Panc1 (cell line): ENCODE results near the gene SMAD3. TPM values are rescaled to one million over a fixed set of nuclear protein-coding genes. Genes with fewer than 3 reads are reported as not detected.

Experiments
- ATAC-seq: fragments of 200-7000 bp; cut with Tn5 transposase; 2 replicates; pipeline ENCODE4 v1.9.1; 2020; ENCODE audit warnings: mild to moderate bottlenecking, moderate library complexity
- BruUV-seq: library from RNA; stranded (reverse); fragments of 400-500 nt; replicated peaks from 2 replicates; lab custom pipeline; 2021; lab: Mats Ljungman, UMichigan
- CTCF ChIA-PET: fragments of 300-600 bp; sonication (Branson Sonifier 250); formaldehyde crosslinking; loops from one replicate; lab custom pipeline; 2022; ENCODE audit warnings: antibody characterized with exemption; lab: Charles Lee
- POLR2A ChIA-PET: fragments of 300-600 bp; sonication (Branson Sonifier 250); formaldehyde crosslinking; loops from one replicate; lab custom pipeline; 2022; ENCODE audit warnings: antibody characterized with exemption; lab: Charles Lee
- DNase-seq: peaks from one replicate; pipeline ENCODE4 v3.0.0-alpha.2; 2010; ENCODE audit warnings: low read depth, low spot score
- H3K27ac ChIP-seq: 2 replicates; pipeline ENCODE4 v1.5.1; 2011; ENCODE audit warnings: mild to moderate bottlenecking, low read length, inconsistent platforms
- H3K27me3 ChIP-seq: fragments of 200-500 bp; sonication (Bioruptor generic); 2 replicates; pipeline ENCODE4 v1.6.0; 2014; ENCODE audit warnings: low read length, inconsistent platforms; ENCODE audit not compliant: control insufficient read depth, insufficient read depth
- H3K36me3 ChIP-seq: fragments of 200-500 bp; sonication (Bioruptor generic); 2 replicates; pipeline ENCODE4 v1.5.1; 2014; ENCODE audit warnings: inconsistent platforms, mild to moderate bottlenecking, low read length, moderate library complexity; ENCODE audit not compliant: control insufficient read depth, insufficient read depth
- H3K4me1 ChIP-seq: 2 replicates; pipeline ENCODE4 v1.5.1; 2011; ENCODE audit warnings: inconsistent platforms, mild to moderate bottlenecking, low read length, moderate library complexity; ENCODE audit not compliant: control insufficient read depth, insufficient read depth
- H3K4me3 ChIP-seq, 2 experiments: 2 replicates each; pipeline ENCODE4 v1.5.1; 2011 to 2012; ENCODE audit warnings: low read depth in 2 of 2, low read length in 2 of 2, mild to moderate bottlenecking in 2 of 2, inconsistent platforms in 1 of 2, moderate library complexity in 1 of 2
- H3K9me3 ChIP-seq: fragments of 200-500 bp; sonication (Bioruptor generic); 2 replicates; pipeline ENCODE4 v1.5.1; 2014; ENCODE audit warnings: low read depth, mild to moderate bottlenecking, inconsistent platforms, low read length, moderate library complexity; ENCODE audit not compliant: control insufficient read depth, insufficient read depth
- POLR2AphosphoS5 ChIP-seq: IDR thresholded peaks from 2 replicates; pipeline ENCODE4 v1.6.1; 2012; ENCODE audit warnings: mild to moderate bottlenecking, low read depth, low read length, moderate library complexity
- SIN3A ChIP-seq: IDR thresholded peaks from 2 replicates; pipeline ENCODE4 v1.6.1; 2012; ENCODE audit warnings: low read depth, mild to moderate bottlenecking, low read length, moderate library complexity, borderline replicate concordance; ENCODE audit not compliant: insufficient read depth
- TCF7L2 ChIP-seq: IDR thresholded peaks from 2 replicates; pipeline ENCODE4 v1.6.1; 2011; ENCODE audit warnings: mild to moderate bottlenecking, low read depth, low read length, inconsistent platforms
- in situ Hi-C: cut with HindIII; loops from 2 replicates; pipeline ENCODE4 v1.10.0; 2016; ENCODE audit warnings: low sequenced_read_pairs, low pct_unique_long_range_greater_than_20kb
- intact Hi-C: fragments of 100-400 bp; cut with micrococcal nuclease; formaldehyde crosslinking; loops from one replicate; pipeline ENCODE4 v1.10.0; 2022; ENCODE audit not compliant: unreplicated experiment
- total RNA-seq: library from RNA; stranded (reverse); gene quantifications from one replicate; pipeline ENCODE4 v1.2.1, GENCODE V29; 2021; ENCODE audit not compliant: unreplicated experiment
- TF ChIP-seq, protein P1 (sequence below), 2 experiments: IDR thresholded peaks; 2 replicates each; pipeline ENCODE4 v1.6.1; 2011 to 2012; ENCODE audit warnings: low read depth in 2 of 2, control low read depth in 1 of 2, low read length in 1 of 2, mild to moderate bottlenecking in 1 of 2, moderate library complexity in 1 of 2; ENCODE audit not compliant: insufficient read depth in 1 of 2
- TF ChIP-seq, protein P2 (sequence below): fragments of 450-650 bp; IDR thresholded peaks from 2 replicates; pipeline ENCODE4 v1.5.1; 2017; ENCODE audit warnings: mild to moderate bottlenecking

SMAD3 gene
- total RNA-seq, 1 experiment from 2014 or later = 394 TPM

DNA sequence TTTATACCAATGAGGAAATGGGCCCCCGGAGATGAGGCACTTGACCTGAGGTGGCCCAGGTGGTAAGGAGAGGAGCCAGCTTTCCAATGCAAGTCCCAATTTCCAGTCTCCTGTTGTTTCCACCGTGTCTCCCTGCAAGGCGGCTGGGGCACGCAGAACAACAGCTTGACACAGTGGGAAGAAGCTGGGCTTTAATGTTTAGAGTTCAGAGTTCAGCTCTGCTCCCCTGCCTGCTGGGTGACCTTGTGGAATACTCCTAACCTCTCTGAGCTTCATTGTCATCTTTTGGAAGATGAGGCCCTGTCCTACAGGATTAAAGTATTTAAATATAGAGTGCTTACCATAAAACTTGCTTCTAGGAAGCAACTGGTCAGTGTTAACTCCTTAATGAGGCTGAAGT is 80.3 kb downstream of the SMAD3 start:
- intact Hi-C loops (loop anchor here (5.0 kb wide), 1 partner anchor 38 kb away; no protein-coding TSS in a partner anchor), in situ Hi-C loops (no loop called here)
- DNase-seq (no peak), ATAC-seq (no peak)
- CTCF ChIA-PET = no interaction called here
- Histone ChIP-seq H3K27me3 (no peaks in the 10 kb centered on the region), H3K4me3 (no peak overlapping the region), H3K36me3 (no peaks in the 10 kb centered on the region), H3K27ac (peak overlapping the region; percentile 100), H3K4me1 (peaks cover 100% of the 10 kb centered on the region), H3K9me3 (no peaks in the 10 kb centered on the region)
- TF ChIP-seq, protein P1, sequence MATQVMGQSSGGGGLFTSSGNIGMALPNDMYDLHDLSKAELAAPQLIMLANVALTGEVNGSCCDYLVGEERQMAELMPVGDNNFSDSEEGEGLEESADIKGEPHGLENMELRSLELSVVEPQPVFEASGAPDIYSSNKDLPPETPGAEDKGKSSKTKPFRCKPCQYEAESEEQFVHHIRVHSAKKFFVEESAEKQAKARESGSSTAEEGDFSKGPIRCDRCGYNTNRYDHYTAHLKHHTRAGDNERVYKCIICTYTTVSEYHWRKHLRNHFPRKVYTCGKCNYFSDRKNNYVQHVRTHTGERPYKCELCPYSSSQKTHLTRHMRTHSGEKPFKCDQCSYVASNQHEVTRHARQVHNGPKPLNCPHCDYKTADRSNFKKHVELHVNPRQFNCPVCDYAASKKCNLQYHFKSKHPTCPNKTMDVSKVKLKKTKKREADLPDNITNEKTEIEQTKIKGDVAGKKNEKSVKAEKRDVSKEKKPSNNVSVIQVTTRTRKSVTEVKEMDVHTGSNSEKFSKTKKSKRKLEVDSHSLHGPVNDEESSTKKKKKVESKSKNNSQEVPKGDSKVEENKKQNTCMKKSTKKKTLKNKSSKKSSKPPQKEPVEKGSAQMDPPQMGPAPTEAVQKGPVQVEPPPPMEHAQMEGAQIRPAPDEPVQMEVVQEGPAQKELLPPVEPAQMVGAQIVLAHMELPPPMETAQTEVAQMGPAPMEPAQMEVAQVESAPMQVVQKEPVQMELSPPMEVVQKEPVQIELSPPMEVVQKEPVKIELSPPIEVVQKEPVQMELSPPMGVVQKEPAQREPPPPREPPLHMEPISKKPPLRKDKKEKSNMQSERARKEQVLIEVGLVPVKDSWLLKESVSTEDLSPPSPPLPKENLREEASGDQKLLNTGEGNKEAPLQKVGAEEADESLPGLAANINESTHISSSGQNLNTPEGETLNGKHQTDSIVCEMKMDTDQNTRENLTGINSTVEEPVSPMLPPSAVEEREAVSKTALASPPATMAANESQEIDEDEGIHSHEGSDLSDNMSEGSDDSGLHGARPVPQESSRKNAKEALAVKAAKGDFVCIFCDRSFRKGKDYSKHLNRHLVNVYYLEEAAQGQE (IDR thresholded peaks at IDR 0.05; ENCODE audit: insufficient read depth in 1 of 2, low read depth in 2 of 2, low read length in 1 of 2) = no peak
- POLR2A ChIA-PET = interaction anchor here (1.6 kb wide), 1 partner anchor 20 kb away, joined by 13 read pairs; no protein-coding TSS in a partner anchor
- no TSS peak for BruUV-seq

GRCh38 chr15:67146234-67146633 is 80.8 kb downstream of the SMAD3 start:
- no peaks in the 10 kb centered on the region for H3K9me3 ChIP-seq
- H3K27ac ChIP-seq = peak overlapping the region; percentile 100
- no TSS peak for BruUV-seq
- CTCF ChIA-PET = no interaction called here
- ATAC-seq (peak; percentile 7), DNase-seq (no peak)
- H3K36me3 ChIP-seq = no peaks in the 10 kb centered on the region
- TF ChIP-seq SIN3A (no peak), TCF7L2 (peak; percentile 72), POLR2AphosphoS5 (peak; percentile 56; the same call in 1 of the 2 replicates)
- TF ChIP-seq, protein P2, sequence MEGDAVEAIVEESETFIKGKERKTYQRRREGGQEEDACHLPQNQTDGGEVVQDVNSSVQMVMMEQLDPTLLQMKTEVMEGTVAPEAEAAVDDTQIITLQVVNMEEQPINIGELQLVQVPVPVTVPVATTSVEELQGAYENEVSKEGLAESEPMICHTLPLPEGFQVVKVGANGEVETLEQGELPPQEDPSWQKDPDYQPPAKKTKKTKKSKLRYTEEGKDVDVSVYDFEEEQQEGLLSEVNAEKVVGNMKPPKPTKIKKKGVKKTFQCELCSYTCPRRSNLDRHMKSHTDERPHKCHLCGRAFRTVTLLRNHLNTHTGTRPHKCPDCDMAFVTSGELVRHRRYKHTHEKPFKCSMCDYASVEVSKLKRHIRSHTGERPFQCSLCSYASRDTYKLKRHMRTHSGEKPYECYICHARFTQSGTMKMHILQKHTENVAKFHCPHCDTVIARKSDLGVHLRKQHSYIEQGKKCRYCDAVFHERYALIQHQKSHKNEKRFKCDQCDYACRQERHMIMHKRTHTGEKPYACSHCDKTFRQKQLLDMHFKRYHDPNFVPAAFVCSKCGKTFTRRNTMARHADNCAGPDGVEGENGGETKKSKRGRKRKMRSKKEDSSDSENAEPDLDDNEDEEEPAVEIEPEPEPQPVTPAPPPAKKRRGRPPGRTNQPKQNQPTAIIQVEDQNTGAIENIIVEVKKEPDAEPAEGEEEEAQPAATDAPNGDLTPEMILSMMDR = no peak
- in situ Hi-C loops = no loop called here
- POLR2A ChIA-PET = interaction anchor here (1.5 to 1.6 kb wide), 2 partner anchors 17 to 21 kb away, joined by 4 to 13 read pairs; no protein-coding TSS in a partner anchor
- H3K27me3 ChIP-seq = no peaks in the 10 kb centered on the region
- peaks cover 100% of the 10 kb centered on the region for H3K4me1 ChIP-seq
- intact Hi-C loops = loop anchor here (5.0 kb wide), 1 partner anchor 39 kb away; no protein-coding TSS in a partner anchor
- no peak overlapping the region for H3K4me3 ChIP-seq

- H3K27ac ChIP-seq = peak overlapping the region; percentile 100
- no peak overlapping the region for H3K4me3 ChIP-seq
- H3K4me1 ChIP-seq = peaks cover 100% of the 10 kb centered on the region
- intact Hi-C loops = loop anchor here (5.0 kb wide), 1 partner anchor 40 kb away; no protein-coding TSS in a partner anchor
- POLR2A ChIA-PET = interaction anchor here (0.6 to 1.5 kb wide), 5 partner anchors 7 to 67 kb away, joined by 3 to 4 read pairs (median 3); no protein-coding TSS in a partner anchor
- DNase-seq (no peak), ATAC-seq (peak; percentile 4)
- H3K9me3 ChIP-seq = no peaks in the 10 kb centered on the region
- H3K27me3 ChIP-seq = no peaks in the 10 kb centered on the region
- in situ Hi-C loops = no loop called here
- TSS peak; percentile 15 for BruUV-seq
- TF ChIP-seq, protein P1 (IDR thresholded peaks at IDR 0.05; ENCODE audit: insufficient read depth in 1 of 2, low read depth in 2 of 2, low read length in 1 of 2) = no peak
- TF ChIP-seq POLR2AphosphoS5 (0 out of 2 replicates have a peak, but pooled peaks have one; percentile 7), SIN3A (no peak), TCF7L2 (peak; percentile 70; the same call in 1 of the 2 replicates)
- TF ChIP-seq, protein P2 = no peak
- no peaks in the 10 kb centered on the region for H3K36me3 ChIP-seq
- CTCF ChIA-PET = no interaction called here
Observed at GRCh38 chr15:67146875-67147381, 81.5 kb downstream of the SMAD3 start.
